ENCODE results near the gene SLC35F1.

SLC35F1 gene

GRCh38 chr6:118200160-118200559 lies 293.1 kb downstream of the SLC35F1 start:
- TF ChIP-seq CTCF (IDR thresholded peaks at IDR 0.05; ENCODE audit: borderline replicate concordance, insufficient read depth, low read depth, low read length): no peak
- H3K4me3 ChIP-seq (ENCODE audit: low read depth, low read length): no peak overlapping the region

- TF ChIP-seq CTCF (IDR thresholded peaks at IDR 0.05; ENCODE audit: borderline replicate concordance, insufficient read depth, low read depth, low read length): no peak
Measured at GRCh38 chr6:118202517-118202916, 295.5 kb downstream of the SLC35F1 start.

GRCh38 chr6:118203545-118203944 lies 296.5 kb downstream of the SLC35F1 start:
- TF ChIP-seq CTCF (IDR thresholded peaks at IDR 0.05; ENCODE audit: borderline replicate concordance, insufficient read depth, low read depth, low read length): no peak

More at GRCh38 chr6:118202517-118202916, 295.5 kb downstream of the SLC35F1 start:
- no peak overlapping the region for H3K4me3 ChIP-seq (ENCODE audit: low read depth, low read length)

GRCh38 chr6:118206221-118206620 lies 299.2 kb downstream of the SLC35F1 start:
- H3K4me3 ChIP-seq (ENCODE audit: low read depth, low read length): no peak overlapping the region
- no peak for TF ChIP-seq CTCF (IDR thresholded peaks at IDR 0.05; ENCODE audit: borderline replicate concordance, insufficient read depth, low read depth, low read length)

More at GRCh38 chr6:118203545-118203944, 296.5 kb downstream of the SLC35F1 start:
- no peak overlapping the region for H3K4me3 ChIP-seq (ENCODE audit: low read depth, low read length)

GRCh38 chr6:118207947-118208346 lies 300.9 kb downstream of the SLC35F1 start:
- no peak for TF ChIP-seq CTCF (IDR thresholded peaks at IDR 0.05; ENCODE audit: borderline replicate concordance, insufficient read depth, low read depth, low read length)
- H3K4me3 ChIP-seq (ENCODE audit: low read depth, low read length): no peak overlapping the region

- TF ChIP-seq CTCF (IDR thresholded peaks at IDR 0.05; ENCODE audit: borderline replicate concordance, insufficient read depth, low read depth, low read length): no peak
- H3K4me3 ChIP-seq (ENCODE audit: low read depth, low read length): no peak overlapping the region
Measured at GRCh38 chr6:118212451-118213173, 305.5 kb downstream of the SLC35F1 start.

- H3K4me3 ChIP-seq (ENCODE audit: low read depth, low read length): no peak overlapping the region
- no peak for TF ChIP-seq CTCF (IDR thresholded peaks at IDR 0.05; ENCODE audit: borderline replicate concordance, insufficient read depth, low read depth, low read length)
Measured at GRCh38 chr6:118215269-118215668, 308.2 kb downstream of the SLC35F1 start.

Data from GM12875 (cell line).